Measurements from ENCODE around the gene OR52E1. TPM values are rescaled to one million over a fixed set of nuclear protein-coding genes. Genes with fewer than 3 reads are reported as not detected.

OR52E1 gene
- total RNA-seq, 4 donors from 2014 or later, result not detected

DNA sequence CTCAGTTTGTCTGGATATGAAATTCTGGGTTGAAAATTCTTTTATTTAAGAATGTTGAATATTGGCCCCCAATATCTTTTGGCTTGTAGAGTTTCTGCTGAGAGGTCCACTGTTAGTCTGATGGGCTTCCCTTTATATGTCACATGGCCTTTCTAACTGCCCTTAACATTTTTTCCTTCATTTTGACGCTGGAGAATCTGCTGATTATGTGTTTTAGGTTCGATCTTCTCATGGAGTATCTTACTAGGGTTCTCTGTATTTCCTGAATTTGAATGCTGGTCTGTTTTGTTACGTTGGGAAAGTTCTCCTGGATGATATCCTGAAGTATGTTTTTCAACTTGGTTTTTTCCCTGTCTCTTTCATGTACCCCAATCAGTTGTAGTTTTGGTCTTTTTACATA, 46.0 kb downstream of the OR52E1 start:
- no peak overlapping the region for H3K4me3 ChIP-seq
- H3K27ac ChIP-seq, result no peak overlapping the region
- H3K4me1 ChIP-seq, result no peaks in the 10 kb centered on the region
- H3K27me3 ChIP-seq, result no peaks in the 10 kb centered on the region
- no peak for TF ChIP-seq POLR2A (IDR thresholded peaks at IDR 0.05)
- TF ChIP-seq, protein P1, sequence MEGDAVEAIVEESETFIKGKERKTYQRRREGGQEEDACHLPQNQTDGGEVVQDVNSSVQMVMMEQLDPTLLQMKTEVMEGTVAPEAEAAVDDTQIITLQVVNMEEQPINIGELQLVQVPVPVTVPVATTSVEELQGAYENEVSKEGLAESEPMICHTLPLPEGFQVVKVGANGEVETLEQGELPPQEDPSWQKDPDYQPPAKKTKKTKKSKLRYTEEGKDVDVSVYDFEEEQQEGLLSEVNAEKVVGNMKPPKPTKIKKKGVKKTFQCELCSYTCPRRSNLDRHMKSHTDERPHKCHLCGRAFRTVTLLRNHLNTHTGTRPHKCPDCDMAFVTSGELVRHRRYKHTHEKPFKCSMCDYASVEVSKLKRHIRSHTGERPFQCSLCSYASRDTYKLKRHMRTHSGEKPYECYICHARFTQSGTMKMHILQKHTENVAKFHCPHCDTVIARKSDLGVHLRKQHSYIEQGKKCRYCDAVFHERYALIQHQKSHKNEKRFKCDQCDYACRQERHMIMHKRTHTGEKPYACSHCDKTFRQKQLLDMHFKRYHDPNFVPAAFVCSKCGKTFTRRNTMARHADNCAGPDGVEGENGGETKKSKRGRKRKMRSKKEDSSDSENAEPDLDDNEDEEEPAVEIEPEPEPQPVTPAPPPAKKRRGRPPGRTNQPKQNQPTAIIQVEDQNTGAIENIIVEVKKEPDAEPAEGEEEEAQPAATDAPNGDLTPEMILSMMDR (IDR thresholded peaks at IDR 0.05), result no peak
- no peaks in the 10 kb centered on the region for H3K9me3 ChIP-seq
- no peaks in the 10 kb centered on the region for H3K36me3 ChIP-seq
- no peak for DNase-seq

DNA sequence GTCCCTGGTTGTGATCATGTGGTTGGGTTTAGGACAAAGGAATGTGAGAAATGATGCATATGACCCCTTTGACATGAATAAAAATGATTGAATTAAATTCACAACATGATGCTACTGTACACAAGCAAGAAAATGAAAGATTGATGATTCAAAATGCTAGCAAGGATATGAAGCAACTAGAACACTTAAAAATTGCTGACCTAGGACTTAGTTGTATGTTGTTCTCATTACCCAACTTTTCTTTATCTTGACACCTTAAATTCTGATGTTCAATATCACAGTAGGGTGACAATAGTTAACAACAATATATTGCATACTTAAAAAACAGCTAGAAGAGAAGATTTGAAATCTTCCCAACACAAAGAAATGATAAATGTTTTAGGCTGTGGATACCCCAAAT, 48.2 kb downstream of the OR52E1 start:
- DNase-seq, result no peak
- TF ChIP-seq POLR2A (IDR thresholded peaks at IDR 0.05), result no peak
- no peaks in the 10 kb centered on the region for H3K9me3 ChIP-seq
- no peak overlapping the region for H3K27ac ChIP-seq
- H3K4me3 ChIP-seq, result no peak overlapping the region
- H3K4me1 ChIP-seq, result no peaks in the 10 kb centered on the region
- H3K27me3 ChIP-seq, result no peaks in the 10 kb centered on the region
- H3K36me3 ChIP-seq, result no peaks in the 10 kb centered on the region

GRCh38 chr11:5118893-5119292, 49.5 kb downstream of the OR52E1 start:
- H3K9me3 ChIP-seq, result no peaks in the 10 kb centered on the region
- no peak overlapping the region for H3K4me3 ChIP-seq
- H3K4me1 ChIP-seq, result no peaks in the 10 kb centered on the region
- DNase-seq, result no peak
- no peaks in the 10 kb centered on the region for H3K27me3 ChIP-seq
- TF ChIP-seq, protein P1 (IDR thresholded peaks at IDR 0.05), result no peak
- TF ChIP-seq POLR2A (IDR thresholded peaks at IDR 0.05), result no peak
- no peaks in the 10 kb centered on the region for H3K36me3 ChIP-seq
- H3K27ac ChIP-seq, result no peak overlapping the region

Other genes starting within 250 kb of the OR52E1 start
- not detected for gene OR51F2, start 248.3 kb upstream of the OR52E1 start, total RNA-seq
- gene OR51S1, start 220.4 kb upstream of the OR52E1 start, total RNA-seq, result not detected
- not detected for gene OR51T1, start 187.7 kb upstream of the OR52E1 start, total RNA-seq
- not detected for gene OR51A7, start 165.8 kb upstream of the OR52E1 start, total RNA-seq
- not detected for gene OR51G2, start 150.2 kb upstream of the OR52E1 start, total RNA-seq
- gene OR51G1, start 145.2 kb upstream of the OR52E1 start, total RNA-seq, result not detected
- gene OR51A4, start 122.0 kb upstream of the OR52E1 start, total RNA-seq, result not detected
- gene OR51A2, start 113.9 kb upstream of the OR52E1 start, total RNA-seq, result not detected
- not detected for gene OR51L1, start 74.7 kb upstream of the OR52E1 start, total RNA-seq
- gene OR52J3, start 23.0 kb upstream of the OR52E1 start, total RNA-seq, result not detected
- not detected for gene OR52E2, start 9.9 kb upstream of the OR52E1 start, total RNA-seq
- not detected for gene OR52A5, start 68.8 kb downstream of the OR52E1 start, total RNA-seq
- gene OR52A1, start 85.2 kb downstream of the OR52E1 start, total RNA-seq, result not detected
- not detected for gene OR51V1, start 131.1 kb downstream of the OR52E1 start, total RNA-seq
- 1 to 10 TPM in 1 of 4 donors, not detected in 3; 2.8 TPM for gene HBB, start 157.5 kb downstream of the OR52E1 start, total RNA-seq
- gene HBD, start 164.9 kb downstream of the OR52E1 start, total RNA-seq, result not detected
- gene HBG1, start 180.3 kb downstream of the OR52E1 start, total RNA-seq, result not detected
- not detected for gene HBG2, start 185.2 kb downstream of the OR52E1 start, total RNA-seq
- gene HBE1, start 200.4 kb downstream of the OR52E1 start, total RNA-seq, result not detected
- not detected for gene OR51B4, start 232.4 kb downstream of the OR52E1 start, total RNA-seq

Data from Peyer's patch (tissue), 4 donors.